IPS DF 6.9 (cell line): Measurements from ENCODE around the gene LINGO3.
A peak's percentile ranks its signal among the peaks of the same experiment; 100 is the strongest.

Source experiments
- DNase-seq: peaks from one replicate; pipeline ENCODE4 v3.0.0-alpha.2; 2013; ENCODE audit warnings: low read depth, low spot score
- H3K27ac ChIP-seq: one replicate; pipeline ENCODE4 v1.5.1; 2013; ENCODE audit warnings: low read length, control low read depth
- H3K27me3 ChIP-seq: 2 replicates; pipeline ENCODE4 v1.6.1; 2013; ENCODE audit warnings: mild to moderate bottlenecking, low read length; ENCODE audit not compliant: control insufficient read depth, insufficient read depth
- H3K36me3 ChIP-seq: 2 replicates; pipeline ENCODE4 v1.6.1; 2013; ENCODE audit warnings: low read length; ENCODE audit not compliant: control insufficient read depth, insufficient read depth
- H3K4me1 ChIP-seq: 2 replicates; pipeline ENCODE4 v1.6.1; 2013; ENCODE audit warnings: low read length; ENCODE audit not compliant: control insufficient read depth, insufficient read depth
- H3K4me3 ChIP-seq: 2 replicates; pipeline ENCODE4 v1.5.1; 2013; ENCODE audit warnings: mild to moderate bottlenecking, low read length
- H3K9me3 ChIP-seq: 2 replicates; pipeline ENCODE4 v1.6.1; 2013; ENCODE audit warnings: low read length, inconsistent platforms; ENCODE audit not compliant: control insufficient read depth, insufficient read depth
- WGBS: extraction: QIAGEN DNeasy Blood & Tissue Kit; methylation state at CpG from one replicate; pipeline ENCODE4 v1.1.7; 2013; ENCODE audit warnings: mixed read lengths, missing lambda C conversion rate; ENCODE audit not compliant: insufficient read length, insufficient coverage; 5-methylcytosine and 5-hydroxymethylcytosine counted together

Gene LINGO3

DNA sequence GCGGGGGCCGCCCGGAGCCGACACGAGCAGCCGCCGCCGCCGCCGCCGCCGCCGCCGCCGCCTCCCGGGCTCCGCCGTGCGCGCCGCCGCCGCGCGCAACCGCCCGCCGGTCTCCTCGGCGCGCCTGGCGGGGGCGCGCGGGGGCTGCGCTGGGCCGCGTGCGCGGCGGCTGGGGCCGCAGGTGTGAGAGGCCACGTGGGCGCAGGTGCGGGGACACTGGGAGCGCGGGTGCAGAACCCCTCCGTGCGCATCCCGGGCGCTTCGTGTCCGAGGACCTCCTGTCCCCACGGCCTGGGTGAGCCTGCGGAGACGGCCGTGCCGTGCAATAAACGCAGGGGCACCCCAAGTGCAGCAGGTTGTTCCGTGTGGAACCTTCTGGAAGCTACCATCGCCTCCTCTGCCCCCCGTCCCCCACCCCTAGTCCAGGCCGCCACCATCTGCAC, at the start of gene LINGO3:
LINGO3 (minus strand) TSS at position 41 of the 443 bp plus-strand sequence. CDS start 16,378 bp downstream, outside the sequence.
- Histone ChIP-seq H3K4me3 (peak within 1 kb of the TSS; percentile 31; the same call in 1 of the 2 replicates), H3K27ac (no peak within 1 kb of the TSS), H3K4me1 (peaks cover 2% of the 10 kb centered on the region), H3K9me3 (no peaks in the 10 kb centered on the region), H3K27me3 (peaks cover 3% of the 10 kb centered on the region), H3K36me3 (no peaks in the 10 kb centered on the region; the same call in 1 of the 2 replicates)
- WGBS = no CpG with 5 or more reads among the region's 63 CpGs
- no peak for DNase-seq

DNA sequence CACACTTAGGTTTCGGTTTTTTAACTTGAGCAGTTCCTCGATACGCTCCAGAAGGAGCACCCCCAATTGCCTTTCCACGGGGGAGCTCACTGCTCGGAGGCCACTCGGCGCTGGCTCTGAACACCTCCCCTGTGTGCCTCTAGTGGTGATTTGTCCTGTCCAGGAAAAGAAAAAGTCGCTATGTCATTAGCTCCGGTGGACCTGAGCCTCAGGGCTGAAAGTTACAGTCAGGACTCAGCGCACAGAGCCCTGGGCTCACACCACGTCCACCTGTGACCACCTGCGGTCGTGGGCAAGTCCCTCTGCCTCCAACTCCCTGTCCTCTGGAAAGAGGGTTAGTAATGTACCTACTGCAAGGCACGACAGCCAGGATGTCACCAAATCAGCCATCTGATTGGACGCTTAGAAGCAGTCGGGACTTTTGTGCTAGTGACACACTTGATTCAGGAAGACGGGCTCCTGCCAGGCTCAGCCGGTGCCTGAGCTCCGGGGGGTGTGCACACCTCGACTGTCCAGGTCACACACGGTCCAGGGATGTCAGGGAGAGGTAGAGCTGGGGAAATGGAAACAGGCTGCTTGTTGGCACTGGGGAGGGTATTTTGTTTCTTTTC, 48.2 kb upstream of the LINGO3 start:
- Histone ChIP-seq H3K4me1 (peaks cover 1% of the 10 kb centered on the region; the same call in 1 of the 2 replicates), H3K9me3 (no peaks in the 10 kb centered on the region), H3K4me3 (no peak overlapping the region), H3K36me3 (peaks cover 4% of the 10 kb centered on the region; the same call in 1 of the 2 replicates), H3K27ac (no peak overlapping the region), H3K27me3 (no peaks in the 10 kb centered on the region)
- DNase-seq = no peak
- WGBS = no CpG with 5 or more reads among the region's 21 CpGs

DNA sequence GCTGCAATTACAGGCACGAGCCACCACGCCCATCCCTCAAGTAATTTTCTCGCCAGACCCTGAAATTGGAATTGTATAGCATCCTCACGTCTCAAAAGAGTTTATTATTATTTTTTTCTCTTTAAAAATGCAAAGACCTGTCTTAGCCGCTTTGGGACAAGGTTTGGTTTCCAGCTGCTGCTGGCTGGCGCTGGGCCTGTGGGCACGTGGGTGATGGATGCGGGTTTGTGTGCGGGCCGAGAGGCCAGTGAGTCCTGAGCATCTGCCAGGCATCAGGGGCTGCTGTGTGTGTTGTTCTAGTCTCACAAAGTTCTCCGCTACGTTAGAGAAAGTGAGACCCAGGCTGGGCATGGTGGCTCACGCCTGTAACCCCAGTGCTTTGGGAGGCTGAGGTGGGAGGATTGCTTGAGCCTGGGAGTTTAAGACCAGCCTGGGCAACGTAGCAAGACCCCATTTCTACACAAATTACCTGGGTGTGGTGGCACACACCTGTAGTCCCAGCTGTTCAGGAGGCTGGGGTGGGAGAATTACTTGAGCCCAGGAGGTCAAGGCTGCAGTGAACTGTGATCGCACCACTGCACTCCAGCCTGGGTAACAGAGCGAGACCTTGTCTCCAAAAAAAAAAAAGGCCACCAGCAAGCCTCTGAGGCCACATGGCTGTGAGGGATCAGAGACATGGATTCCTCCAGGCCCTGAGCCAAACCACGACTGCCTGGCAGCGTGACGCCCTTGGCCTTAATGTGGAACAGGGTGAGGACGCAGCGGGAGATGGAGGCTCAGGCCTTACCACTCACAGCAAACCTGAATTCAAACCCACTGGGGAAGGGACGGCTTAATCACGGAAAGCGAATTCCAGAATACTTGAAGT, 47.4 kb upstream of the LINGO3 start:
- WGBS = no CpG with 5 or more reads among the region's 24 CpGs

DNA sequence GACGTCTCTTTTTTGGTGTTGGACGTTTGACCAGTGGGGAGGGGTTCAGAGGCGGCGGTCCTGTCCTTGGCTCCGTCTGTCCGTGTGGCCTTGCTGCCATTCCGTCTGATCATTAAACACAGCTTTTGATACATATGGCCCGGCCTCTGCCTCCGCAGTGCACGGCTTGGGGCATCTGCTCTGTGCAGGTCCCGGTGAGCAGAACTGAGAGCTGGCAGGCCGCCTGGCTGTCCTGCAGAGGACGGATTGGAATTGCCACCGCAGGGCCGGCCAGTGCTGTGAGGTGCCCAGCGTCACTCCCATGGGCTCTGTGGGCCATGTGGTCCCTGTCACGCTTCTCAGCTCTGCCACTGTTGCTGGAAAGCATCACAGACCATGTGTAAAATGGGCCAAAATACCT, 46.7 kb upstream of the LINGO3 start:
- Histone ChIP-seq H3K9me3 (no peaks in the 10 kb centered on the region), H3K27ac (no peak overlapping the region), H3K4me3 (no peak overlapping the region), H3K4me1 (no peaks in the 10 kb centered on the region; the same call in 1 of the 2 replicates), H3K36me3 (peaks cover 4% of the 10 kb centered on the region; the same call in 1 of the 2 replicates), H3K27me3 (no peaks in the 10 kb centered on the region)
- WGBS = no CpG with 5 or more reads among the region's 17 CpGs
- DNase-seq = no peak

More for the DNA sequence above, 47.4 kb upstream of the LINGO3 start:
- Histone ChIP-seq H3K4me3 (no peak overlapping the region), H3K36me3 (peaks cover 4% of the 10 kb centered on the region; the same call in 1 of the 2 replicates), H3K9me3 (no peaks in the 10 kb centered on the region), H3K4me1 (peaks cover 1% of the 10 kb centered on the region; the same call in 1 of the 2 replicates), H3K27ac (no peak overlapping the region), H3K27me3 (no peaks in the 10 kb centered on the region)
- no peak for DNase-seq

DNA sequence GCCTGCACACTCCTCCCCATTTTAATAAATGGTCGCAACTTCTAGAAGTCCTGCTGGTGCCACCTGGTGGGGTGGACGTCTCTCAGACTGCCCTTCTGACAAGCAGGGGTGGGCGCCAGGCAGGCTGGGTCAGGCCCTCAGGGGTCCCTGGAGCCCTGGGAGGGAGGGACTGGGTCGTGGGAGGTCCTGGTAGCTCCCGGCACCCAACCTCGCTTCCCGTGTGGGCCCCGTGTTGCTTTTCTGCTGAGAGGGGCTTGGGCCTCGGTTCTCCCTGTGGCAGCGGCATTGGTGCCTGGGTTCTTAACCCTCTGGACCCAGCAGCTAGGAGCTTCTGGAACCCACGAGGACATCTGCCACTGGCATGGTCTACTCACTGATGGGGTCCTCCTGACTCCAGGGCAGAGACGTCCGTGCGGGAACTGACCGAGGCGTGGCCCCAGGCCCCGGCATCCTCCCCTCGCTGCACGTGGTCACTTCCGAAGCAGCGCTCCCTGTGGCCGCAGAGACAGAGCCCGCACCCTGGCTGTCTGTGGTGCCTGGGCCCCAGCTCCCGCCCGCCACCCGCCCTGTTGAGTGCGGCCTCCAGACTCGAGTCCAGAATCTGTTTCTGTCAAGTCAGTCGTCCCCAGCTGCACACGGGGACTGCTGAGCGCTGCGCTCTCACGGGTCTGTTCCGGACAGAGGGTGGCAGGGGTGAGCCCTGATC, 46.1 kb upstream of the LINGO3 start:
- Histone ChIP-seq H3K9me3 (no peaks in the 10 kb centered on the region), H3K4me1 (no peaks in the 10 kb centered on the region; the same call in 1 of the 2 replicates), H3K27me3 (no peaks in the 10 kb centered on the region), H3K27ac (no peak overlapping the region), H3K36me3 (peaks cover 4% of the 10 kb centered on the region; the same call in 1 of the 2 replicates), H3K4me3 (no peak overlapping the region)
- DNase-seq = no peak
- no CpG with 5 or more reads among the region's 34 CpGs for WGBS

DNA sequence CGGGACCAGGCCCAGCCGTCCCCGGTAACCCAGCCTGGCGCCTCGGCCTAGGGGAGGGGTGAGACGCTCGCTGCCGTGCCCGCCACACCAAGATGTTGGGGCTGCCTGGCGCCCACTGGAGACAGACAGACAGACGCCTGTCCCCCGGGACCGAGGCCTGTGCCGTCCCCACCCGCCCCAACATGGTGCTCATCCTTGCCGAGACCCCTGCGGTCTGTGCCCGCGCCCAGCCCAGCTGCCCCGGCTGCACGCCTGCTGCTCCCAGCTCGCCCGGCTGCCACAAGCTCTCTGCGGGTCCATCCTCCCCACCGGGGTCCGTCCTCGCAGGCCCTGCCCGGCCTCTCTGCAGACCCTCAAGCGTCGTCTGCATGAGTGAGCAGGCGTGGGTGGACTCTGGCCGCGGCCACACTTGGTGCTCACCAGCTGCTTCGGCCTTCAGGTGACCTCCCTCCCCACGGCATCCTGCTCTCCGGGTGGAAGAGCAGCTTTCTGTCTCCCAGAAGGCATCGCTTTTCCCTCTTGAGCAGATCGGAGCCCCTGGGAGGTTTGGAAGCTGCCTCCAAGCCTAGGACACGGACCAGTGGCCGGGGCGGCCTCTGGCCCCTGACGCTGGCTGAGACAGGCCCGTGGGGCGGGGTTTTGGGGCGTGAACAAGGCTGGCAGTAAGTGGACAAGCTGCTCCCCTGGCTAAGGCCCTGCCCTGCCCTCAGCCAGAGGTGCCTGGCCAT, 45.4 kb upstream of the LINGO3 start:
- peaks cover 6% of the 10 kb centered on the region; the same call in 1 of the 2 replicates for H3K36me3 ChIP-seq
- H3K27me3 ChIP-seq = no peaks in the 10 kb centered on the region
- H3K9me3 ChIP-seq = no peaks in the 10 kb centered on the region
- no peak overlapping the region for H3K27ac ChIP-seq
- DNase-seq = no peak
- no peak overlapping the region for H3K4me3 ChIP-seq
- WGBS = no CpG with 5 or more reads among the region's 45 CpGs
- no peaks in the 10 kb centered on the region for H3K4me1 ChIP-seq

GRCh38 chr19:2352121-2352520, 44.2 kb upstream of the LINGO3 start:
- no CpG with 5 or more reads among the region's 24 CpGs for WGBS
- no peaks in the 10 kb centered on the region for H3K27me3 ChIP-seq

GRCh38 chr19:2351591-2351990, 43.6 kb upstream of the LINGO3 start:
- H3K27me3 ChIP-seq = no peaks in the 10 kb centered on the region
- no peaks in the 10 kb centered on the region for H3K4me1 ChIP-seq
- no peak overlapping the region for H3K27ac ChIP-seq
- DNase-seq = no peak
- peaks cover 6% of the 10 kb centered on the region; the same call in 1 of the 2 replicates for H3K36me3 ChIP-seq
- no peak overlapping the region for H3K4me3 ChIP-seq
- no CpG with 5 or more reads among the region's 28 CpGs for WGBS
- no peaks in the 10 kb centered on the region for H3K9me3 ChIP-seq

More at GRCh38 chr19:2352121-2352520, 44.2 kb upstream of the LINGO3 start:
- Histone ChIP-seq H3K4me1 (no peaks in the 10 kb centered on the region), H3K27ac (no peak overlapping the region), H3K36me3 (peaks cover 6% of the 10 kb centered on the region; the same call in 1 of the 2 replicates), H3K4me3 (no peak overlapping the region; the same call in 1 of the 2 replicates), H3K9me3 (no peaks in the 10 kb centered on the region)
- DNase-seq = no peak

GRCh38 chr19:2350656-2351055, 42.7 kb upstream of the LINGO3 start:
- Histone ChIP-seq H3K4me1 (no peaks in the 10 kb centered on the region), H3K36me3 (peaks cover 6% of the 10 kb centered on the region; the same call in 1 of the 2 replicates), H3K27ac (no peak overlapping the region), H3K27me3 (no peaks in the 10 kb centered on the region), H3K9me3 (no peaks in the 10 kb centered on the region), H3K4me3 (no peak overlapping the region)
- no peak for DNase-seq
- WGBS = no CpG with 5 or more reads among the region's 16 CpGs
